HG03460 (cell line): ENCODE data around the gene NUMA1.

Experiments used
- ATAC-seq: cut with Tn5 transposase; IDR thresholded peaks from one replicate; pipeline ENCODE4 v1.9.1; 2021; ENCODE audit not compliant: unreplicated experiment

NUMA1 gene

DNA sequence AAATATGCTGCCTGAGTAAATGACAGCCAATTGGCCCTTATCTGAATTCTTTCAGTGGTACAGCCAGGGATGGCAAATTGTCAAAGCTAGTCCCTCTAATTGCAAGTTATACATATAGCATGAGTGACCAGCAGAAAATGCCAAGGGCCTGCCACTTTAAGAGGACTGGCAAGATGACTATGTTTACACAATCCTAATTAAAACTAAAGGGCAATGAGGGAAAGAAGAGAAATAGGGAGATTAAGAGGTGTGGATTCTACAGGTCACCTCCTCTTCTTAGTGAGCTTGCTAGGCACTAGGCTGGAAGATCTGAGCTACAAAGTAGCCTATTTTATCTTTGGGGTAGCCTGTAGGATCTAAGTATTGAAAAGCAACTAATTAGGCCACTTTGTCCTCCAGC, 13.5 kb downstream of the NUMA1 start:
- no peak for ATAC-seq

DNA sequence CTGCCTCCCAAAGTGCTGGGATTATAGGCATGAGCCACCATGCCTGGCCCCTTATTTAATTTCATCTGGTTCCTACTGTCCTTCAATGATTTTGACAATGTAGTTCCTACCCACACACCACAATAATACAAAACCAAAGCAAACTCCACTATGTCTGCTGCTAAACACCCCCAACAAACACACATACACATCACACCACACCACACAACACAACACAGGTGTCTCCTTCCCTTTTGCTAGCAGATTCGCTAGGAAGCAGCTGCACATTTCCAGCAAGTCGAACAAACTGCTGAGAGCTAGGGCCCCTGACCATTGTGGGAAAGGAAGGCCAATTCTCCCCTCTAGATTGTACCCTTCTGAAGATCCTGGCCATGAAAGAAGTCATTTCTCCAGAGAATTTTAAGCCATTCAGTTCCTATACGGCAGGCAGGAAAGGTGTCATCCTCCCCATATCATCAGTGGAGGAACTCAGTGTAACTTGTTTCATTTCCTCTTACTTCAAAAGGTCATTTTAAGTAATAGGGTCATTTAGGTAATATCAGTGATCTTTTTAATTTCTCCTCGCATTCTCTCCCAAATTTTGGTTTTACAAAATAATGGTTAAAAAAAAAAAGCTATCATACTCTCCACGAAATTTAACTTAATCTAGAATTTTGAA, 18.5 kb downstream of the NUMA1 start:
- ATAC-seq, result no peak

DNA sequence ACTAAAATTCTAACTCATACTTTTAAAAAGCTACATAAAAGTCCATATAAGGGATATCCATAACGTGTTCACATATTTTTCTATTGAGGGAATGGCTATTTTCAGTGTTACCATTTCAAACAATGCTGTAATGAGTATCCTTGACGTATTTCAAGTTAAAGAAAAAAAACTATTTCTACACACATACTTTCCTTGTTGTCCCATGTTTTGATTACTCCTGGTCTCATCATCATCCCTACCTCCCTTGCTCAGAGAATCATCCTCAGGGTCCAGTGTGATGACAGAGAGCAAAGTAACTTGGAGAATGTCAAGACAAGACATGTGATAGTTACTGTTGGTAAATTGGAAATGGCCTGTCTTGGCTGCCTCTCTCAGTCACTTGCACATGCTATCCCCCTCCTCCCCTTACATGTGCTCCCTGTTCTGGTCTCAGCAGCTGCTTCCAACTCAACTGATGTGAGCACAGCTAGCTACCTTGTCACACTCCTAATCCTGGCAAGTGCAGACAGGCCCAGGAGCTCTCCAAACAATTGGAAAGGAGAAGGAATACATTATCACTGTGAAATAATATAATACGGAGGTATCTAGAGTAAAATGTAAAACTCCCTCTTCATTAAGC, 21.8 kb downstream of the NUMA1 start:
- ATAC-seq, result no peak

GRCh38 chr11:72048766-72049460, 31.4 kb downstream of the NUMA1 start:
- no peak for ATAC-seq

DNA sequence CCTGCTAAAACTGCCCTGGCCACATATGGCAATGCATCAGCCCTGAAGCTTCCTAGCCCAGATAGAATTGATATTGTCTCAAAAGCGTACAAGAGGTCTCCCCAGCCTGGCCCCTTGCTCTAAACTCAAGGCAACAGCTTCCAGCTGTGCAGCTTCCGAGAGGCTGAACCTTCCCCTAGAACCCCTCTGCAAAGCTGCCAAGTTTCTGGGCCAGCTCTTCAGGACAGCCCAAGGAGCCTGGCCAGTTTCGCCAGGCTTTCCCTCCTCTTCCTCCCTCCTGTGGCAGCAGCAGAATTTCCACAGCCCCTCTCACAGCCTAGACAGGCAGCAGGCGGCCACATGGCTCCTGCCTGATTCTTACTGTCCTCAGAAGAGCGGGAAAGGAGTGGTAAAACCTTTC, 34.5 kb downstream of the NUMA1 start:
- ATAC-seq, result no peak

- ATAC-seq, result no peak
Observed at GRCh38 chr11:72042064-72042745, 38.1 kb downstream of the NUMA1 start.

DNA sequence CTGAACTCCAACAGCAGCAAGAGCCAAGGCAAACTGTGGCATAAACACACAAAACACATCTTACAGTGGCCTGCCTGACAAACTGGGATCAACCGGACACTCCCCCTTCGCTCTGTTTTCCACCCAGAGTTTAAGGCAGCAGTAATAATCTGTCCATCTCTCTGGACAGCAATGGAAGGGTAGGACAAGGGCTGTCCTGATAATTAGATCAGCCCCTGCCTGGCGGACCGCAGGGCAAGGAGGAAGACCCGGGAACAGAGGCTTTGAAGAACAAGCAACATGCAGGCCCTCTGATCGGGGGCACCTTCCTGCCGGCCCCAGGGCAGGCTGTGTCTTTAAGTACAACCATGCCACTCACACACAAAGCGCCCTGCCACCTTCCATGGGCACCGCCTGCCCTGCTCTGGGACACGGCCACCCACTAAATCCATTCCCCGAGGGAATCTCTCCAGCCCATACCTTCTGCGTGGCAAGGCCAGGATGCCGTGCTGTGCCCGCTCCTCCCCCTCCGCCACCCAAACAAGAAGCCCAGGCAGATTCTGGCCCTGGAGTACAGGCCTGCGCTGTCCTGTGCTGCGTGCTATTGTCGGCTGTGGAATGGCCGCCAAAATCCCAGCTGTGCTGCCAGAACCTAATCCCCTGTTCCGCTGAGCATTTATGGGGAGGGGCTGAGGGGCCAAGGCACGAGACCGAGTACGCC, 38.8 kb downstream of the NUMA1 start:
- ATAC-seq, result no peak

- ATAC-seq, result no peak
Observed at GRCh38 chr11:72040491-72041363, 39.6 kb downstream of the NUMA1 start.

DNA sequence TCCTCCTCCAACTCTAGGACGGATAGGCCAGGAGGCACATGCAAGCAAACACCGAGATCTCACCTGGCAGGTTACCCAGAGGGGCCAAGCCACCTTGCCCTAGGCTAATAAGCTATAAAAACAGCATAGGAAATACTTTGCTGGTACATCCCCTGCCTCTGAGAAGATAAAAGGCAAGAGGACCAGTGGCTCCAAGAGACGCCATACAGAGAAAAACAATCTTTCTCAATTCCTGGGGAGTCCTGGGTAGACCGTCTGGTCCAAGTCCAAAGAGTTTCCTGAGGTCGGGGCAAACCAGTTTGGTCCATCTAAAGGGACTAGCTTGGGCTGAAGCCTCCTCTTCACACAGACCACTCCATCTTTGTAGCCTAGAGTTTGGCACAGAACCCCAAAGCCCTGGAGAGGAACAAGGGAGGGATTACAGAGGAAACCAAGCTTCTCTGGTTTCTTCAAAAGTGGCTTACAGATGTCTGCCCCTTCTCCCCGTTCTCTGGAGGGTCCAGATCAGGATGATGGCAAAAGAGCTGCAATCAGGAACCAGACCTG, 40.4 kb downstream of the NUMA1 start:
- no peak for ATAC-seq

- ATAC-seq, result no peak
Observed at GRCh38 chr11:72039031-72039855, 41.1 kb downstream of the NUMA1 start.

- ATAC-seq, result no peak
Observed at GRCh38 chr11:72038491-72038890, 41.9 kb downstream of the NUMA1 start.

GRCh38 chr11:72037554-72038311, 42.6 kb downstream of the NUMA1 start:
- ATAC-seq, result no peak

- no peak for ATAC-seq
Observed at GRCh38 chr11:72036687-72037086, 43.7 kb downstream of the NUMA1 start.

DNA sequence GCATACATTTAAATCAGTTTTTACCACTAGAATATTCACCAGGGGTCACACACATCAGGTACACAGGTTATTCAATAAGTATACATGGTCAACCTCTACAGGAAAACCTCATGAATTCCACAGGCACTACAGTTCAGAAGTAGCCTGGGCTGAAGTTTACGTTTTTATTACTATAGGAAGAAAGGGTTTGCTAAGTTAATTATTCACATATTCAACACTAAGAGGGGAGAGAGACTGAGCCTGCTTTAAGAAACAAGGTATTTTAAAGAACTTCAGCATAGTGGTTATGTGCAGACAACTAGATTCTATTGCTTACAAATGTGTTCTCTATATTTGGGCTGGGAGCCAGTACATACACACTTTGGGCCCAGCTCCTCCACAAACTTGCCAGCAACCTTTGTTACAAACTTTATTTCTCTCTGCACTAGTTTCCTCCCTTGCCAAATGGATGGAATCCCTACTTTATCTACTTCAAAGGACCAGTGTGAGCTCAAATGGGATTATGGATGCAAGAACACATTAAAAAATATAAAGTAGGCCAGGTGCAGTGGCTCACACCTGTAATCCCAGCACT, 49.8 kb downstream of the NUMA1 start:
- no peak for ATAC-seq

- no peak for ATAC-seq
Observed at GRCh38 chr11:72026090-72026489, 54.3 kb downstream of the NUMA1 start.

DNA sequence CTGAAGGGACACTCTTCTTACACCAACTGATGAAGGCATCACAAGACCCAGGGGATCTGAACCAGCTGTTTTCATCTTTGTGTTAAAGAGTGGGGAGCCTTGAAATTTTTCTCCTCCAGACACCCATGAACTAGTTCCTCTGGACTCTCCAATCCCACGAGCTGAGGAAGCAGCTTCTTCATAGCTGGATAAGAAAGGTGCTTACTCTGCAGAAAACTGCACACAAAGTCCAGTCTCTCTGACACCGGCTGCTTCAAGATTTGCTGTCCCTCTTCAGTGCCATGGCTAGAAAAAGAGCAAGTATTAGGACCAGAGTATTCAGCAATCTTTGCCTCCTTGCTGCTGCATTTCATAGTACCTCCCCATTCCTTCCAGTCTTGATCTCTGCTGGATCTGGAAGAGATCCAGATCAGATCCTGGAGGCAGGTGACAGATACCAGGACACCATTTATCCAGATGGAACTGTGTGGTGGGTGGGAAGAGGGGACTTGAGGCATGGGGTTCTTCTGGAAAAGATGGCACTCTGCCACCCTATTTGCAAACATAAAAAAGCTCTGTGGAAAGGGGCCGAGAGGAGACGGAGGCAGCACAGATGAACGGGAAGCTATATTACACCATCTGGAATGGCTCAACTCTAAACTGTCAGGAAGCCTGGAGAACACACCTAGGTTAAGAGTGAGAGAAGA, 56.1 kb downstream of the NUMA1 start:
- no peak for ATAC-seq

GRCh38 chr11:72023335-72023734, 57.0 kb downstream of the NUMA1 start:
- no peak for ATAC-seq
